Measurements from ENCODE around the gene GALNT1.
"Not testable (repeated sequence)": the region's sequence is repeated elsewhere in the genome, so short reads cannot be mapped to it uniquely, and the experiment has no call there.

The GALNT1 gene

DNA sequence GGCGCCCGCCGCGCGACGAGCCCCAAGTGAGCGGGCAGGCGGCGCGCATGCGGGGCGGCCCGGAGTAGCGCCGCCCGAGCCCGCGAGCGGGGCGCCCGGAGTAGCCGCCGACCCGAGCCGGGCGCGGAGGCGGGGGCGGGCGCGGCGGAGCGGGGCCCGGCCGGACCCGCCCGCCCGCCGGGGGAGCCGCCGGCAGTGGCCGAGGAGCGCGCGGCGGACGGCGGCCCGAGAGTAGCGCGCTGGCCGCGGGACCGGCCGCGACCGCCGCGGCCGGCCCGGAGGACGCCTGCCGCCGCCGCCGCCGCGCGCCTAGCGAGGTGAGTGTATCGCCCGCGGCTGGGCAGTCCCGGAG is at the start of gene GALNT1:
TSS of gene GALNT1 (plus strand) at position 195 of the 352 bp plus-strand sequence. CDS start 72,923 bp downstream, outside the sequence.
- DNase-seq (ENCODE audit: low spot score), result no peak

DNA sequence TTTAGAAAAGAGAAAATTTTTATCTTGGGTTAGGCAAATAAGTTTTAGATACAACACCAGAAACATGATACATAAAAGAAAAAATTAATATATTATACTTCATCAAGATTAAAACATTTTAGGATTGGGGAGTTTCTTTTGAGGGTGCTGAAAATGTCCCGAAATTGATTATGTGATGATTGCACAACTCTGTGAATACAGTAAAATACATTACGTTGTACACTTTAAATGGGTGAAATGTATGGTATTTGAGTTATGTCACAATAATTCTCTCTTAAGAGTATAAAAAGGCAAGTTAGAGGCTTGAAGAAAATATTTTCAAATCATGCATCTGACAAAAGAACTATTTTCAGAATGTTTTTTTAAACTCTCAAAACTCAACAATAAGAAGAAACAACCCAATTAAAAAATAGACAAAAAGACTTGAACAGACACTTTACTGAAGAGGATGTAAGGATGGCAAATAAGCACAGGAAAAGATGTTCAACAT is 47.6 kb upstream of the GALNT1 start:
- DNase-seq (ENCODE audit: low spot score), result no peak

DNA sequence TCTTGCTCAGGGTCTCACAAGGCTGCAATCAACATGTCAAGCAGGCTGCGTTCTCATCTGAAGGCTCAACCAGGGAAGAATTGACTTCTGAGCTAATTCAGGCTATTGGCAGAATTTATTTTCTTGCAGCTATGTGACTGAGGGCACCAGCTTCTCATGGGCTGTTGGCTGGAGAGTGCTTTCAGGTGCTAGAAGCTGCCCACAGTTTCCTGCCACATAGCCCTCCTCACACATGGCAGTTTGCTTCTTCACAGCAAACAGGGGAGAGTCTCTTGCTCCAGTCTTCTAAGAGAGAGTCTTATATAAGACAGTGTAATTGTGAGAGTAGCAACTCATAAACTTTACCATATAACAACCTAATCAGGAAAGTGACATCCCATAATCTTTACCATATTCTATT is 46.2 kb upstream of the GALNT1 start:
- DNase-seq (ENCODE audit: low spot score), result no peak

DNA sequence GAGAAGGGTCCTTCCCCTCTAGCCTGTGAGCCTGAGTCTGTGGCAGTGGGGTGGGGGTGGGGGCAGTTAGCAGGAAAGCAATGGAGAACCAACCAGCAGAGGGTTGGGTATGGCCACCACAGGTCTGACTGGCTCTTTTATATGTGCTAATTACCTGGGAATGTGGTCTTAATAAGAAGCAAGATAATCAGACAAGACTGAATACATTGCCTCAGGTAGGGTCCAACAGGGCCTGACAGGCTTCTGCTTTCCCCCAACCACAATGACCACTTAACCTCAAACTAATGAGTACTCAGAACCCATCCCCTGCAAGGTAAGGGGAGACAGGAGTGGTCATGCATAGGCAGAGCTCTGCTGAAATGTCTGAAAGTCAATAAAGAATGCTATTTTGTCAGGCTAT is 39.2 kb upstream of the GALNT1 start:
- no peak for DNase-seq (ENCODE audit: low spot score)

DNA sequence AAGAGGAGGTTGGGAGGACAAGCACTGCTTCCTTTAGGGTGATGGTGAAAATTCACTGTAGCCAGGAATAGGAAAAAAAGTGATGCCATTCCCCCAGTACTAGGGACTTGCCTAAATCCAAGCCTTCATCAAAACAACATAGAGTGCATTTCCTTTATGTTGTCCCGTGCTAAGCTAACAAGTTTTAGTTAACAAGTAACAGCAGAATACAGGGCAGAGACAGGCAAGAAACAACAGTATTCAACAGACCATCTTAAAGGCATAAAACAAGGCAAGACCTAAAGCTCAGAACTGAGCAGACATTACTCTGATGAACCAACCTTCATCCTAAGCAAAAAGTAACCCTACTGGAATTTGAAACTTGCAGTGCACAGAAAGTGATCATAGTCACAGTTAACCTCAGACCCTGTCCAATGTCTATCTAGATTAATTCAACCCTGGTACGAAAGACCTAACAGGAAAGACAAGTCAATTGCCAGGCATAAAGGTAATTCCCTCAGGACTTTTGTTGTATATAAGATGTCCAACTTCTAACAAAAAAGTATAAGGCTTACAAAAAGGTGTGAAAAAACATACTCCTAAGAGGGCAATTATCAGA is 34.4 kb upstream of the GALNT1 start:
- DNase-seq (ENCODE audit: low spot score), result no peak

DNA sequence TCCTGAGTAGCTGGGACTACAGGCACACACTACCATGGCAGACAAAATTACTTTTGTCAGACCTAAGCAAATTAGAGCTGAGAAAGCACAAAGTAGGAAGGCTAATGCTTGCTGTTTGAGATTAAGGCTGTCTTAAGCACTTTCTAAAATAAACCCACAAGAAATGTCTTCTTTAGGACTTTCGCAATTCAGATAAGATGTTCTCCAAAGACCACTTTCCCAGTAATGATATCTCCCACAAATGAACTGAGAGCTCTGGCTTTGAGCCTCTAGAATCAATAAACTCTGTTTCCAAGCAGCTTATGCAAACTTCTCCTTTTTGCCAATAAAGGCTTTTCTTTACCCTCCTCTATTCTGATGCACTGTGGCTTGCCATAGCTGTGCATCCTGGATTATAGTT is 32.0 kb upstream of the GALNT1 start:
- DNase-seq (ENCODE audit: low spot score), result no peak

DNA sequence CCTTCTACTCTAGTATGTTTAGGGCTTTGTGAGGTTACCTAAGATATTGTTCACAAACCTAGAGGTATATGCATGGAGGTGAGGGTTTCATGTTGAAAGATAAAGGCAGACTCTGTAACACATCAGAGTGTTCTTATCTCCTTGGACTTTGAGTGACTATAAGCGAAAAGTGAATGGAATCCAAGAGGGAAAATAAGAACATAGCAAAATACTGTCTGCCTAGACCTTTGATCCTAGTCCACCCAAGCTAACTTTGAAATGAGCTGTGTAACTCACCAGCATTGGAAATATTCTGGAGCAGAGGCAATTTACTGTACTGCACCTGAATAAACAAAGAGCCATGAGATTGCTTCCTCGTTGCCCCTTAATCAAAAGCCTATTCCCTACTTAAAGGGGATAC is 28.2 kb upstream of the GALNT1 start:
- DNase-seq (ENCODE audit: low spot score), result no peak

DNA sequence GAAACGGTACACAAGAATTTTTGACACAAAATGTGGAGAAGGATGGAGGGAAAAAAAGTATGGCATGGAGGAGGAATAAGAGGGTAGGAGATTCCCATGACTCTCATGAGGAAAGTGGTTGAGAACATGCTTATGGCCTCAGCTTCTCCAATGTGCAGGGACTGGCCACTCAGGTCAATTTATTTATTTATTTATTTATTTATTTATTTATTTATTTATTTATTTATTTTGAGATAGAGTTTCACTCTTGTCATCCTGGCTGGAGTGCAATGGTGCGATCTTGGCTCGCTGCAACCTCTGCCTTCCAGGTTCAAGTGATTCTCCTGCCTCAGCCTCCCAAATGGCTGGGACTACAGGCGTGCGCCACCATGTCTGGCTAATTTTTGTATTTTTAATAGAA is 26.0 kb upstream of the GALNT1 start:
- not testable (repeated sequence) for DNase-seq (ENCODE audit: low spot score)

DNA sequence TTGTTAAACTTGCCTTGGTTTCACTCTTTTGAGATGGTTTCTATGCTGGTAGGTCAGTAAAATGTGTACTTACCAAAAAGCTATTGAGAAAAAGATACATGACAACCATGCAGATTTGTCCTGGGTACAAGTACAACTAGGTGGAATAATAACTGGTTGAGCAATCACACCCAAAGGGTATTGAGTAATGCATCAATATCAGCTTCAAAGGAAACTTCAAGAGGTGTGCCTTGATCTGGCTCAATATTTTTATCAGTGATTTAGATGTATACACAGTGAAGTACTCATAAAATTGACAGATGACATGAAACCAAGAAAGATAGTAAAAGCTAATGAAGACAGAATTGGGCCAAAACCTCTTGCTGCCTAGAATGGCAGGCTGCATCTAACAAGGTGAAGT is 21.7 kb upstream of the GALNT1 start:
- no peak for DNase-seq (ENCODE audit: low spot score)

DNA sequence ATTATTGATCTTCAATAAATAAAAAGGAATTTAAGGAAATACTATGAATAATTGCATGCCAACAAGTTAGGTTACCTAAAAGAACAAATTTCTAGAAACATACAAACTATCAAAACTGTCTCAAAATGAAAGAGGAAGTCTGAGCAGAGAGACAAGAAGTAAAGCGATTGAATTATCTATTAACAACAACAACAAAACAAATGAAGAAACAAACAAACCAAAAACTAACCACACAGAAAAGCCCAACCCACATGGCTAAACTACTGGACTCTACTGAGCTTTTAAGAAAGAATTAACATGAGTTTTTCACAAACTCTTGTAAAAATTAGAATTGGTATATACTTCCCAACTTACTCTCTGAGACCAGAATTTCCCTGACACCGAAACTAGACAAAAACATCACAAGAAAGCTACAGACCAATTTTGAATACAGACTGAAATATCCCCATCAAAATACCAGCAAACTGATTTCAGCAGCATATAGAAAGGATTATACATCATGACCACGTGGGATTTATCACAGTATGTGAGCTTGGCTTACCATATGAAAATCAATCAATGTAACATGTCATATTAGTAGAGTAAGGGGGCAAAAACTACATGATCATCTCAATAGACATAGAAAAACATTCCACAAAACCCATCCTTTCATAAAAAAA is 16.6 kb upstream of the GALNT1 start:
- no peak for DNase-seq (ENCODE audit: low spot score)

DNA sequence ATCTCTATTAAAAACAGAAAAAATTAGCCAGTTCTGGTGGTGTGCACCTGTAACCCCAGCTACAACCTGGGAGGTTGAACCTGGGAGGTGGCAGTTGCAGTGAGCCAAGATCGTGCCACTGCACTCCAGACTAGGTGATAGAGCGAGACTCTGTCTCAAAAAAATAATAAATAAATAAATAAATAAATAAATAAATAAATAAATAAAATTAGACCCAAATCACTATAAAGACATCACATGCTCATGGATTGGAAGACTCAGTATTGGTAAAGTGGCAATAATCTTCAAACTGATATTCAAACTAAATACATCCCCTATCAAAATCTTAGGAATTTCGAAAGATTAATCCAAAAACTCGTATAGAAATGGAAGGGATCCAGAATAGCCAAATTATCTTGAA is 15.5 kb upstream of the GALNT1 start:
- no peak for DNase-seq (ENCODE audit: low spot score)

DNA sequence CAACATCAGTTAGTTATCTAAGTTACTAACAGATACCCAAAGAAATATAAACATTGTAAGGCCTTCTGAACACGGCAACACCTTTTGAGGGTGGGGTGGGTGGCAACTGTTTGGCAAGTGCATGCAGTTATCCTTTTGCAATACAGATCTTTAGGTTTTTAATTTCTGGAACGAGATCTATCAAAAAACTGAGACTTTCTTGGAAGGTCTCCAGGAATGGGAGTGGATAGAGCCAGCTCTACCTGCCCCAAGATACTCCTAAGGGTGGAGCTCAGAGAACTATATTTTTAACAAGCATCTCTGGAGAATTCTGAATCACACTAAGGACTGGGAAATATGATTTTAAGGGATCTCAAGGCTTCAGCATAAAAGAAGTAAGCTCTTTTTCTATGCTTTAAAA is 11.4 kb upstream of the GALNT1 start:
- DNase-seq (ENCODE audit: low spot score), result no peak

DNA sequence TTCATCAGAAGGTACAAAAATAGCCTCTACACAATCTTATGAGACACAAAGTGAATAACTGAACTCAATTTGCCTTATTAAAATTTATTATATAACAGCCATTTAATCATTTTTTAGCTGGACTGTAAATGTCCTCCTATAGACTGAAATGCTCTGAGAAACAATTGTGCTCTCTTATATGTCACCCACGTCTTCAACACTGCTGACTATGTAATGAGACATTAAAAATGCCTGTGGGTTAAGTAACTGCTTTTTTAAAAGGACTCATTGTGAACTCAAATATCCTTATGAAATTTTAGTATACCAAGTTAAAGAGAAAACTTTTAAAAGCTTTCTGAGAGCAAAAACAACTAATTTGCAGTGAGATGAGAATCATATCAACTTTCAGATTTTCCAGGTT is 10.4 kb upstream of the GALNT1 start:
- DNase-seq (ENCODE audit: low spot score), result no peak

DNA sequence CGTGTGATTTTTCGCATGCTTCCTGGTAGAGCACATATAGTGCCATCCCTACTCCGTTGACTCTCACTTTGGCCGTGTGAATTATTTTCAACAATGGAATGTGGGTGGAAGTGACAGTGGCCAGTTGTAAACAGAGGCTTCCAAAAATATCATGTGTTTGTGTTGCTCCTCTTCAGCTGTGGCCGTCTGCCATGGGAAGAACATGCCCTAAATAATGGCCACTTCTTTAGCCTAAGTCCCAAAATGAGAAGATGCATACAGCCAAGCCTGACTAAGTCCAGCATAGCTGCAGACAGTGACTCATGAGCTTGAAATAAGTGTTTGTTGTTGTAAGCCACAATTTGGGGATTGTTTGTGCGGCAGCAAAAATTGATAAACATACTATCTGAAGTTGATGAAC is 8.9 kb upstream of the GALNT1 start:
- DNase-seq (ENCODE audit: low spot score), result peak; percentile 42

DNA sequence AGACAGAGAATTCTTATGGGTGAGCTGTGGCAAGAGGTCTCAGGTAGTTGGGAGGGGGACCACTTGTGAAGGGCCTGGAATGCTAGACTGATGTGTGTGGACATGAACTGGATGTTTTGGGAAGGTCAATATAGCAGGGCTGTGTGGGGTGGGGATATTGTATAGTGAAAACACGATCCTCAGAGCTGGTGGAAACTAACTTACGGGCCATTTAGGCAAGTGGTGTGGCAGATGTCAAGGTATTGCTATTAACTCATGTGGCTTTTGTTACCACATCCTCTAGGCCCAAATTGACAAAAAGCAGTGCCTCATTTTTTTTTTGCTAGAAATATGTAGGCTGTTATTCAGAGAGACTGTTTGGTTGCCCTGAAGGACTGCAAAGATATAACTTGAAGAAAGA is 8.0 kb upstream of the GALNT1 start:
- DNase-seq (ENCODE audit: low spot score), result no peak

DNA sequence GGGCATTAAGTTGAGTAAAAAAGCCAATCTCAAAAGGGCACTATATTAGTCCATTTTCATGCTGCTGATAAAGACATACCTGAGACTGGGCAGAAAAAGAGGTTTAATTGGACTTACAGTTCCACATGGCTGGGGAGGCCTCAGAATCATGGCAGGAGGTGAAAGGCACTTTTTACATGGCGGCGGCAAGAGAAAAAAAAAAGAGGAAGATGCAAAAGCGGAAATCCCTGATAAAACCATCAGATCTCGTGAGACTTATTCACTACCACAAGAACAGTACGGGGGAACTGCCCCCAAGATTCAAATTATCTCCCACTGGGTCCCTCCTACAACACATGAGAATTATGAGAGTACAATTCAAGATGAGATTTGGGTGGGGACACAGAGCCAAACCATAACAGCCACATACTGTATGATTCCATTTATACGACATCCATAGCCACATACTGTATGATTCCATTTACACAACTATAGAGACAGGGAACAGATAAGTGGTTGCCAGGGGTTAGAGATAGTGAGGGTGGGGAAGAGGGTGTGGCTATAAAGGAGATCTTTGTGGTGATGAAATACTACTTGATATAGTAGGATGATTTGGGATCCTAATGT is 5.2 kb upstream of the GALNT1 start:
- DNase-seq (ENCODE audit: low spot score), result not testable (repeated sequence)

DNA sequence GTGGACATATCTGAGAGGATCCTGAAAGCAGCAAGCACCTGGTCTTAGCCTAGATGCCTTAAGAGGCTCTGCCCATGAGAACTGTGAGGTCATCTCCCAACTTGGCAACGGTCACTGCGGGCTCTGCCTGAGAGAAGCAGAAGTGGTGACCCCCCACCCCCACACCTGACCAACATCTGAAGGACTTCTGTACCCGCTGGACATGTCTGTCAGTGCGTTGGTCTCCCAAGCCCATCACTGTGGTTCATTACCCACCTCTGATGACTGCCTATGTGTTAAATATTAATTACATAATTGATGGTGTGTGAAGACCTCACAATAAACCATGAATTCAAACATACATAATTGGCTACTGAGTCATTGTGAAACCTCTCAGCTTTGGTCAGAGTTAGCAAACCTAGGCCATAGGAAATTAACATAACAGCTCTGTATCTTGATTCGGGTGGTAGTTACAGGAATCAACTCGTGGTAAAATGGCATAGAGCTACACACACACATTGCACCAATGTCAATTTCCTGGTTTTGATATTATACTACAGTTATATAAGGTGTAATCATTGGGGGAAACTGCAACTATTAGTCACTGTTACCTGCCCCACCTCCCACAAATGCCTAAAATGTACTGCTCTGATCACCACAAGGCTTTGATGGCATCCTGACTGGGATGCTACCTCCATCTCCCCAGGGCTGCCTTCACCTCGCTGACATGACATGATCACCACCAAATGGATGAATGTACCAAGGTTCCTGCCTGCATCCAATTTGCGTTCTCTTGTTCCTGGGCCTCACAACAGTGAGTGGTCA is 4.3 kb upstream of the GALNT1 start:
- no peak for DNase-seq (ENCODE audit: low spot score)

DNA sequence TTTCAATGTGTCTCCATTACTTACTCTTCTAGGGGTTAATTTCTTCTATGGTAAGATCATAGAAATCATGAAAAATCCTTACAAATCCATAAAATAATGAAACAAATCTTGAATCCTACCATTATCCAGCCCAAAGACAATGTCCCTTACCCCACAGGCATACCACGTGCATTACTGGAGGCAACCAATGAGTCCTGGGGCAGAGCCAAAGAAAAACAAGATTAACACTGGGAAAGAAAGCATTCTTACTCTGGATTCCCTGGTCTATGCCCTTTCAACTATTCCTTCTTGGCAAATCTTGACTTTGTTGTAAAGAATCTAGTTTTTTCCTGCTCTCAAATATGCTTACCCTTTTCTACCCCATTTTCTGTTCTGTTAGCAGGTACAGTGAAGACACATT is 3.1 kb upstream of the GALNT1 start:
- no peak for DNase-seq (ENCODE audit: low spot score)

DNA sequence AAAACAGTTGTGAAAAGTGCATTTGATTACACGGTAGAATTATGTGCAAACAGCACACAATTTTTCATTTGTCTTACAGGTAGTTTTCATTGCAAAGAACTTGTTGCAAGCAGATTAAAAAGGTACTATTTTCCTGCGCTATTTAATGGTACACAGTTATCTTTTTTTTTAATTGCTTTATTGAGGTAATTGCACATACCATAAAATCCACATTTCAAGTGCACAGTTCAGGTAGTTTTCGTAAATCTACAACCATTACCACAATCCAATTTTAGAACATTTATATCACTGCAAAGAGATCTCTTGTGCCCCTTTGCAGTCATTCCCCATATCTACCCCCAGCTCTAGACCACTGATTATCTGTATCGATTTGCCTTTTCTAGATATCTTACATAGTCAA is 2.6 kb upstream of the GALNT1 start:
- DNase-seq (ENCODE audit: low spot score), result no peak

DNA sequence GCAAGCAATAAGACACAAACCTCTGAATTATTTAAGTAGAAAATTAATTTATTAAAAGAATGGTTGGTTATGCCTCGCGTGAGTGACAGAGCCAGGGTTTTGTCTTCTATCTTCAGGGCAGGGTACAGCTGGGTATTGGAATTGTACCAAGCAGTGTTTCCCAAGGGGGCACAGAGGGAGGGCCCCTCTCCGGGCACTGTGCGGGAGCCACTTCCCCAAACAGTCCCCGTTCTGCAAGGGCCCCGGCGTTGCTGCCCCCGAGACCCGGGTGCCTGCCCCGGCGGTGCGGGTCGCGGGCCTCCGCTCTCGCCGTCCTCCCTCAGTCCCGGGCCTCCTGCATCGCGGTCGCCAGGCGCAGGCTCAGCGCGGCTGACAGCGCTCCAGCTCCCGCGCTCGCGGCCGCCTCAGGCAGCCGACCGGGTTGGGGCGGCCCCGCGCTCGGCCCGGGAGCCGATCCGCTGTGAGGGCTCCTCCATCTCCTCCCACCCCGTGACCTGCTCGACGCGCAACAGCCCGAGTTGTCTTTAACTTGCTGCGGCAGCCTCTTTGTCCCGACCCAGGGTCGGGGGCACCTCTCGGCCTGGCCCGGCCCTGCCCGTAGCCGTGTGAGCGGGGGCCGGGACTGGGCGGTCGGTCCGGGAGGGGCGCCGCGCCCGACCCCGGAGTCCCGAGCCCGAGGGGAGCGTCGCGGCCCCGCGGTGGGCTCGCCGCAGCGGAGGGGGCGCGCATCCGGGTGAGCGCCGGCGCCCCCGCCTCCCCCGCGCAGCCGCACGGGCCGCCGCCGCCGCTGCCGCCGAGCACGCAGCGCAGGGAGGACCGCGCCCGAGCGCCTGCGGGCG is 620 bp upstream of the GALNT1 start:
- peak; percentile 71 for DNase-seq (ENCODE audit: low spot score)

DNA sequence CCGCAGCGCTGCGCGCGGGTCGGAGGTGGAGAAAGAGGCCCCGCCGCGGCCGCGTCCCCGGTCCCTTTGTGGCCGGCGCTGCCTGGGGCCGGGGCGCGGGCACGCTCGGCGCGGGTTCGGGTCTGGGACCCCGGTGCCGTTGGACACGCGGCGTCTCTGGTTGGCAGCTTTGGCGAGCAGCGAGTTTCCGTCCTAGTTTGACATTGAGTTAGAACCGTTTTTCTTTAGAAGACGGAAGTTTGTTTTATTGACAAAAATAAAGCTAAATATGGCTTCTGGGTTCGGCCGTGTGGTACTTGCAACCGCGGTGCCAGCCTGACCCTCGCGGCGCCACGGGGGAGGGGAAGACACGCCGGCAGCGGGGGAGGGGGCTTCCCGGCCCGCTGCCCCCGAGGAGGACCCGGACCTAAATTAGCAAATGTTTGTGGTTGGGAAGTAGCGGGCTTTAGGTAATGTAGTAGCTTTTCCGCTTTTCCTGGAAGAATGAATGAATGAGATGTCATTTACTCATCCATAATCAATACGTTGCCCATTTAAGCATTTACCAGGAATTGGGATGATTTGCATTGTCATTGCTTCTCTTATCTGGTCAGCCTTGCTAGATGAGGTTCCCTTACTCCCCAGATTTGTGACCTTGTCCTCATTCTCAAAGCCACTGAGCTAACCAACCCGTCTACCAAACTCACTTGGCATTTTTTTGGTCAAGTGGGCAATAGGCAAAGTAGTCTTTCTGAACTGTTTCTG is 530 bp downstream of the GALNT1 start:
- no peak for DNase-seq (ENCODE audit: low spot score)
